ENCODE results near the gene TCHH. TPM values are rescaled to one million over a fixed set of nuclear protein-coding genes. Genes with fewer than 3 reads are reported as not detected.

The TCHH gene
- total and polyA plus RNA-seq, 10 of the 15 experiments (the other 5 are each of a cell fraction or from before 2014, with no cell fraction given): not detected

DNA sequence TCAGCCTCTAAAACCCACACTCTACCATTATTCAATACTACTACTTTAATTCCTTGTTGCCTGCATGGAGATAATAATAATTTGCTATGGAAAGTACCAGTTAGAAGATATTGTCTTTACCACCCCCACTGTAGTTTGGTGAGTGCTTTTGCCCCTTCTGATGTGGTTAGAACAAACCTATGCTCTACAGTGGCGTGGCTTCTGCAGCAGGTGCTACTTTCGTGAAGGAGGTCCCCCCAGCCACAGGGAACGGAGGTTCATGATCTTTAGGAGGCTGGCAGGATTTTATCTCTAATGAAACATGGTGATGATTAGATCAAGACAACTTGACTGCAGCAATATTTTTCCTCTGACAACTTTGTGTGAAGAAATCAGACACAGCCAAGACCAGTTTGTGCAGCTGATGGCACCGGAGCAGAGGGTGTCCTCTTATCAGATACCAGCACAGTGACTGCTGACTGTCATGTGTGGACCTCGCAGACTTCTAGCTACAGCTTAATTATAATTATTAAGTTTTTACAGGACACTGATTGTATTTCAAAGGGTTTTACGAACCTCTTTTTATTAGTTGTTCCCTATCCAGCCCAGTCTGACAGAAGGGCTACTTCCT lies 10.7 kb upstream of the TCHH start (continued):
- TF ChIP-seq, protein P1, sequence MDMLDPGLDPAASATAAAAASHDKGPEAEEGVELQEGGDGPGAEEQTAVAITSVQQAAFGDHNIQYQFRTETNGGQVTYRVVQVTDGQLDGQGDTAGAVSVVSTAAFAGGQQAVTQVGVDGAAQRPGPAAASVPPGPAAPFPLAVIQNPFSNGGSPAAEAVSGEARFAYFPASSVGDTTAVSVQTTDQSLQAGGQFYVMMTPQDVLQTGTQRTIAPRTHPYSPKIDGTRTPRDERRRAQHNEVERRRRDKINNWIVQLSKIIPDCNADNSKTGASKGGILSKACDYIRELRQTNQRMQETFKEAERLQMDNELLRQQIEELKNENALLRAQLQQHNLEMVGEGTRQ (IDR thresholded peaks at IDR 0.05; ENCODE audit: borderline replicate concordance, low read depth, low read length): no peak
- TF ChIP-seq, protein P2, sequence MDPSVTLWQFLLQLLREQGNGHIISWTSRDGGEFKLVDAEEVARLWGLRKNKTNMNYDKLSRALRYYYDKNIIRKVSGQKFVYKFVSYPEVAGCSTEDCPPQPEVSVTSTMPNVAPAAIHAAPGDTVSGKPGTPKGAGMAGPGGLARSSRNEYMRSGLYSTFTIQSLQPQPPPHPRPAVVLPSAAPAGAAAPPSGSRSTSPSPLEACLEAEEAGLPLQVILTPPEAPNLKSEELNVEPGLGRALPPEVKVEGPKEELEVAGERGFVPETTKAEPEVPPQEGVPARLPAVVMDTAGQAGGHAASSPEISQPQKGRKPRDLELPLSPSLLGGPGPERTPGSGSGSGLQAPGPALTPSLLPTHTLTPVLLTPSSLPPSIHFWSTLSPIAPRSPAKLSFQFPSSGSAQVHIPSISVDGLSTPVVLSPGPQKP (IDR thresholded peaks at IDR 0.05; ENCODE audit: low read depth, low read length): no peak
- TF ChIP-seq RAD51 (IDR thresholded peaks at IDR 0.05): no peak
- TF ChIP-seq CEBPB (IDR thresholded peaks at IDR 0.05; ENCODE audit: borderline replicate concordance in 1 of 2, low read depth in 2 of 2, low read length in 2 of 2): no peak
- TF ChIP-seq SREBF1 (IDR thresholded peaks at IDR 0.05; ENCODE audit: low read length): no peak
- no peak for TF ChIP-seq MYB (IDR thresholded peaks at IDR 0.05; ENCODE audit: borderline replicate concordance, low read depth, low read length)
- no peak for TF ChIP-seq STAT1 (conservative IDR thresholded peaks at IDR 0.05)
- TF ChIP-seq SRF (IDR thresholded peaks at IDR 0.05; ENCODE audit: low read depth in 2 of 2, low read length in 2 of 2): no peak

DNA sequence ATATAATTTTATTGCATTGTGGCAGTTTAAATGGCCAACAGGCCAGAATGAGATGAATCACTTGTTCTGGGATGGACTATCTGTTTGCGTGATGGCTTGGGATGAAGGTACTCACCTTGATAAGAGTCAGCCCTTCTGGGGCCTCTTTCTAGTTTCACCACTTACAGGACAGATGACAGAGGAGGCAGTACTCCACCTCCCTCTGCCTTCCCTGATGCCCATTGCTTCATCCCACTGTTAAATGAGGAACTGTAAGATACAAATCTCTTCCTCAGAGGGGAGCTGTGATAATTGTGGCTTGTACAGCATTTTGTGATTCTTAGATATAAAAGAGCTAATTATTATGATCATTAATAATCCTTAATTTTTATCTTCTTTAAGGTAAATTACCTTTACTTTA lies 3.7 kb upstream of the TCHH start:
- Histone ChIP-seq H2AFZ (ENCODE audit: control insufficient read depth, low read depth, low read length) (no peak overlapping the region), H4K20me1 (ENCODE audit: control insufficient read depth, insufficient read depth) (no peaks in the 10 kb centered on the region), H3K4me1 (ENCODE audit: control insufficient read depth, insufficient read depth, low read length) (no peaks in the 10 kb centered on the region), H3K4me2 (ENCODE audit: control insufficient read depth, insufficient read depth) (no peak overlapping the region), H3K9me3 (replicated peaks; ENCODE audit: control insufficient read depth, insufficient read depth, low read length) (no peaks in the 10 kb centered on the region), H3K9ac (ENCODE audit: control insufficient read depth, insufficient read depth, low read length) (no peak overlapping the region), H3K79me2 (ENCODE audit: control insufficient read depth, insufficient read depth, low read length) (no peaks in the 10 kb centered on the region), H3K4me3 (no peak overlapping the region), H3K36me3 (ENCODE audit: control insufficient read depth in 2 of 2, insufficient read depth in 2 of 2, low read length in 1 of 2) (no peaks in the 10 kb centered on the region), H3K27me3 (replicated peaks in 1 of 2; ENCODE audit: control insufficient read depth in 2 of 2, insufficient read depth in 2 of 2, low read length in 1 of 2) (peaks cover 0 to 8% of the 10 kb centered on the region in 2 experiments; a peak in 2 of 4 replicates), H3K27ac (ENCODE audit: control insufficient read depth, insufficient read depth) (no peak overlapping the region)
- SMC1A ChIA-PET (ENCODE audit: uncharacterized antibody, unreplicated experiment): no interaction called here
- WGBS (ENCODE audit: insufficient coverage, insufficient replicate concordance, low lambda C conversion rate, missing lambda C conversion rate): 93% methylated on average over 1 of the region's 1 CpG
- CTCF ChIA-PET: interaction anchor here (1.0 to 2.1 kb wide), 2 partner anchors 18 to 66 kb away, joined by 3 to 5 read pairs; no protein-coding TSS in a partner anchor
- DNase-seq (ENCODE audit: low read depth, low spot score): no peak
- POLR2A ChIA-PET: interaction anchor here (0.9 kb wide), 1 partner anchor 18 kb away, joined by 3 read pairs; no protein-coding TSS in a partner anchor
- in situ Hi-C loops (cut with MboI) (no loop called here), intact Hi-C loops (cut with micrococcal nuclease; ENCODE audit: unreplicated experiment) (no loop called here)
- no TSS peak for BruUV-seq (replicated peaks)
- no peak for ATAC-seq
- RAD21 ChIA-PET (ENCODE audit: unreplicated experiment): no interaction called here
- FAIRE-seq: no peak
- TF ChIP-seq FOXM1 (IDR thresholded peaks at IDR 0.05; ENCODE audit: low read depth, low read length): no peak
- no peak for TF ChIP-seq SUZ12 (IDR thresholded peaks at IDR 0.05; ENCODE audit: unreplicated experiment)
- TF ChIP-seq CBX3 (IDR thresholded peaks at IDR 0.05; ENCODE audit: borderline replicate concordance, low read depth): no peak
- no peak for TF ChIP-seq JUNB (IDR thresholded peaks at IDR 0.05)
- TF ChIP-seq, protein P3, sequence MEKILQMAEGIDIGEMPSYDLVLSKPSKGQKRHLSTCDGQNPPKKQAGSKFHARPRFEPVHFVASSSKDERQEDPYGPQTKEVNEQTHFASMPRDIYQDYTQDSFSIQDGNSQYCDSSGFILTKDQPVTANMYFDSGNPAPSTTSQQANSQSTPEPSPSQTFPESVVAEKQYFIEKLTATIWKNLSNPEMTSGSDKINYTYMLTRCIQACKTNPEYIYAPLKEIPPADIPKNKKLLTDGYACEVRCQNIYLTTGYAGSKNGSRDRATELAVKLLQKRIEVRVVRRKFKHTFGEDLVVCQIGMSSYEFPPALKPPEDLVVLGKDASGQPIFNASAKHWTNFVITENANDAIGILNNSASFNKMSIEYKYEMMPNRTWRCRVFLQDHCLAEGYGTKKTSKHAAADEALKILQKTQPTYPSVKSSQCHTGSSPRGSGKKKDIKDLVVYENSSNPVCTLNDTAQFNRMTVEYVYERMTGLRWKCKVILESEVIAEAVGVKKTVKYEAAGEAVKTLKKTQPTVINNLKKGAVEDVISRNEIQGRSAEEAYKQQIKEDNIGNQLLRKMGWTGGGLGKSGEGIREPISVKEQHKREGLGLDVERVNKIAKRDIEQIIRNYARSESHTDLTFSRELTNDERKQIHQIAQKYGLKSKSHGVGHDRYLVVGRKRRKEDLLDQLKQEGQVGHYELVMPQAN (conservative IDR thresholded peaks at IDR 0.05): no peak
- no peak for TF ChIP-seq BACH1 (IDR thresholded peaks at IDR 0.05; ENCODE audit: borderline replicate concordance)
- TF ChIP-seq RB1 (IDR thresholded peaks at IDR 0.05; ENCODE audit: borderline replicate concordance): no peak
- TF ChIP-seq STAT3 (IDR thresholded peaks at IDR 0.05; ENCODE audit: low read depth, low read length): no peak
- no peak for TF ChIP-seq IKZF1 (conservative IDR thresholded peaks at IDR 0.05)
- no peak for TF ChIP-seq TARDBP (IDR thresholded peaks at IDR 0.05; ENCODE audit: borderline replicate concordance)
